Measurements from ENCODE around the gene LMF1.

DNA sequence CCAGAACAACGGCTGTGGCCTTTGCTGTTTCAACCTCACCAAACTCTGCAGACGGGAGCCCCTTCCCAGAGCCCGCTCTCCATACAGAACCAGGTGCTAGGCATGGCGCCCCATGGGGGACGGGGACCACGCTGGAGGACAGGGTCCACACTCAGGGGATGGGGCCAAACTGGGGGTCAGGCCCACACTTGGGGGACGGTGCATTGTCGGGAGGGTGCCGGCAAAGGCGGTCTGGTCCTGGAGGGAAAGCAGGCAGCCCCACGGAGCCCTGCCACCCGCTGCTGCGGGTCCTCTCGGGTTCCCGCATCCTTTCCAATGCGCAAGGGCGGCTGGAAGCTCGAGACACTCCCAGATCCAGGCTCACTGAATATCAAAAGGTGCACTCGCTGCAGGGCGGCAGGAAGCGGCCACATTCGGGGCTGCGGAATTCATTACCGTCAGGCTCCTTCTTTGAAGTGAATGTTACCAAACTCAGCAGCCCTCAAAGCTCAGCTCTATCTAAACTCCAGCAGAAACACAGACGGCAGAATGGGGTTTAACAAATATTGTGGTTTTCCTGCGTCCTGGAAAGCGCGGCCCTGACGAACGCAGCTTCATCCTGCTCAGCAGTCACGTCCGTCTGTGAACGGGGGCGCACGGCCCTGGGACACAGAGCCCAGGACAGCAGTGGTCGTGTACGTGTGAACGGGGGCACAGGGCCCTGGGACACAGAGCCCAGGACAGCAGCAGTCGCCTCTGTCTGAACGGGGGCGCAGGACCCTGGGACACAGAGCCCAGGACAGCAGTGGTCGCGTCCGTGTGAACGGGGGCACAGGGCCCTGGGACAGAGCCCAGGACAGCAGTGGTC, 41.3 kb downstream of the LMF1 start:
- no peak for TF ChIP-seq HNRNPL (IDR thresholded peaks at IDR 0.05; ENCODE audit: low read depth, low read length)
- no peak for TF ChIP-seq CTCF (IDR thresholded peaks at IDR 0.05 in 2 of 3, conservative IDR thresholded peaks at IDR 0.05 in 1 of 3; ENCODE audit: insufficient read depth in 2 of 3, low read depth in 1 of 3, low read length in 3 of 3)
- TF ChIP-seq, protein P1, sequence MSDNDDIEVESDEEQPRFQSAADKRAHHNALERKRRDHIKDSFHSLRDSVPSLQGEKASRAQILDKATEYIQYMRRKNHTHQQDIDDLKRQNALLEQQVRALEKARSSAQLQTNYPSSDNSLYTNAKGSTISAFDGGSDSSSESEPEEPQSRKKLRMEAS (CRISPR knock-in tag; IDR thresholded peaks at IDR 0.05), result no peak

Data from K562 (cell line).